Measurements from ENCODE around the gene GRIPAP1.

GRCh38 chrX:48960291-48960690 lies 41.8 kb downstream of the GRIPAP1 start:
- TF ChIP-seq, protein P1, sequence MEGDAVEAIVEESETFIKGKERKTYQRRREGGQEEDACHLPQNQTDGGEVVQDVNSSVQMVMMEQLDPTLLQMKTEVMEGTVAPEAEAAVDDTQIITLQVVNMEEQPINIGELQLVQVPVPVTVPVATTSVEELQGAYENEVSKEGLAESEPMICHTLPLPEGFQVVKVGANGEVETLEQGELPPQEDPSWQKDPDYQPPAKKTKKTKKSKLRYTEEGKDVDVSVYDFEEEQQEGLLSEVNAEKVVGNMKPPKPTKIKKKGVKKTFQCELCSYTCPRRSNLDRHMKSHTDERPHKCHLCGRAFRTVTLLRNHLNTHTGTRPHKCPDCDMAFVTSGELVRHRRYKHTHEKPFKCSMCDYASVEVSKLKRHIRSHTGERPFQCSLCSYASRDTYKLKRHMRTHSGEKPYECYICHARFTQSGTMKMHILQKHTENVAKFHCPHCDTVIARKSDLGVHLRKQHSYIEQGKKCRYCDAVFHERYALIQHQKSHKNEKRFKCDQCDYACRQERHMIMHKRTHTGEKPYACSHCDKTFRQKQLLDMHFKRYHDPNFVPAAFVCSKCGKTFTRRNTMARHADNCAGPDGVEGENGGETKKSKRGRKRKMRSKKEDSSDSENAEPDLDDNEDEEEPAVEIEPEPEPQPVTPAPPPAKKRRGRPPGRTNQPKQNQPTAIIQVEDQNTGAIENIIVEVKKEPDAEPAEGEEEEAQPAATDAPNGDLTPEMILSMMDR (IDR thresholded peaks at IDR 0.05): no peak
- TF ChIP-seq POLR2A (IDR thresholded peaks at IDR 0.05): no peak
